Adipocyte (in vitro differentiated cells): ENCODE data around the gene GRK4.

Experiments
- DNase-seq: peaks from one replicate; pipeline ENCODE4 v3.0.0-alpha.2; 2015; ENCODE audit warnings: low read depth
- H3K27me3 ChIP-seq: replicated peaks from 2 replicates; pipeline ENCODE4 v1.7.0; 2013; ENCODE audit warnings: mild to moderate bottlenecking, low read length, moderate library complexity; ENCODE audit not compliant: control insufficient read depth, insufficient read depth
- H3K36me3 ChIP-seq: 2 replicates; pipeline ENCODE4 v1.7.0; 2013; ENCODE audit warnings: low read length, mild to moderate bottlenecking, moderate library complexity; ENCODE audit not compliant: control insufficient read depth, insufficient read depth, severe bottlenecking
- H3K4me1 ChIP-seq: 2 replicates; pipeline ENCODE4 v1.7.0; 2013; ENCODE audit warnings: mild to moderate bottlenecking, low read length, moderate library complexity; ENCODE audit not compliant: control insufficient read depth, insufficient read depth
- H3K4me3 ChIP-seq: 2 replicates; pipeline ENCODE4 v1.7.0; 2013; ENCODE audit warnings: mild to moderate bottlenecking, low read length, moderate library complexity
- H3K9ac ChIP-seq: 2 replicates; pipeline ENCODE4 v1.7.0; 2013; ENCODE audit warnings: mild to moderate bottlenecking, low read length, moderate library complexity
- H3K9me3 ChIP-seq: 2 replicates; pipeline ENCODE4 v1.7.0; 2013; ENCODE audit warnings: mild to moderate bottlenecking, low read length, moderate library complexity; ENCODE audit not compliant: control insufficient read depth

GRK4 gene

GRCh38 chr4:3039706-3040366 lies 76.5 kb downstream of the GRK4 start:
- Histone ChIP-seq H3K36me3 (no peaks in the 10 kb centered on the region), H3K9me3 (no peaks in the 10 kb centered on the region), H3K4me3 (no peak overlapping the region), H3K4me1 (peaks cover 20% of the 10 kb centered on the region), H3K9ac (no peak overlapping the region), H3K27me3 (no peaks in the 10 kb centered on the region)
- DNase-seq: no peak

- Histone ChIP-seq H3K4me1 (peaks cover 20% of the 10 kb centered on the region), H3K27me3 (no peaks in the 10 kb centered on the region), H3K9me3 (no peaks in the 10 kb centered on the region), H3K4me3 (peak overlapping the region; percentile 79), H3K9ac (peak overlapping the region; percentile 81), H3K36me3 (no peaks in the 10 kb centered on the region)
- no peak for DNase-seq
These were observed 77.3 kb downstream of the GRK4 start for GRCh38 chr4:3040452-3041191.

- Histone ChIP-seq H3K4me3 (peak overlapping the region; percentile 79), H3K9me3 (no peaks in the 10 kb centered on the region), H3K9ac (peak overlapping the region; percentile 81), H3K4me1 (peaks cover 20% of the 10 kb centered on the region), H3K27me3 (no peaks in the 10 kb centered on the region), H3K36me3 (no peaks in the 10 kb centered on the region)
- DNase-seq: peak; percentile 63
These were observed 78.1 kb downstream of the GRK4 start for GRCh38 chr4:3041192-3042142.

GRCh38 chr4:3042226-3042625 lies 78.9 kb downstream of the GRK4 start:
- no peaks in the 10 kb centered on the region for H3K36me3 ChIP-seq
- H3K4me3 ChIP-seq: peak overlapping the region; percentile 79
- H3K9me3 ChIP-seq: no peaks in the 10 kb centered on the region
- no peak for DNase-seq
- no peaks in the 10 kb centered on the region for H3K27me3 ChIP-seq
- peaks cover 20% of the 10 kb centered on the region for H3K4me1 ChIP-seq
- peak overlapping the region; percentile 81 for H3K9ac ChIP-seq

GRCh38 chr4:3043282-3044020 lies 80.1 kb downstream of the GRK4 start:
- no peak overlapping the region for H3K4me3 ChIP-seq
- peaks cover 14% of the 10 kb centered on the region for H3K4me1 ChIP-seq
- no peaks in the 10 kb centered on the region for H3K36me3 ChIP-seq
- H3K9ac ChIP-seq: no peak overlapping the region
- DNase-seq: no peak
- H3K27me3 ChIP-seq: no peaks in the 10 kb centered on the region
- H3K9me3 ChIP-seq: no peaks in the 10 kb centered on the region

- H3K9me3 ChIP-seq: no peaks in the 10 kb centered on the region
- H3K27me3 ChIP-seq: no peaks in the 10 kb centered on the region
- no peaks in the 10 kb centered on the region for H3K36me3 ChIP-seq
- H3K9ac ChIP-seq: no peak overlapping the region
- no peak for DNase-seq
- H3K4me3 ChIP-seq: no peak overlapping the region
- peaks cover 14% of the 10 kb centered on the region for H3K4me1 ChIP-seq
These were observed 81.8 kb downstream of the GRK4 start for GRCh38 chr4:3044870-3045819.

- Histone ChIP-seq H3K27me3 (no peaks in the 10 kb centered on the region), H3K9ac (no peak overlapping the region), H3K36me3 (no peaks in the 10 kb centered on the region), H3K4me1 (peaks cover 12% of the 10 kb centered on the region), H3K4me3 (no peak overlapping the region), H3K9me3 (no peaks in the 10 kb centered on the region)
- no peak for DNase-seq
These were observed 82.8 kb downstream of the GRK4 start for GRCh38 chr4:3046162-3046561.

- Histone ChIP-seq H3K9ac (no peak overlapping the region), H3K4me1 (peaks cover 10% of the 10 kb centered on the region), H3K27me3 (no peaks in the 10 kb centered on the region), H3K4me3 (no peak overlapping the region), H3K36me3 (no peaks in the 10 kb centered on the region), H3K9me3 (no peaks in the 10 kb centered on the region)
- DNase-seq: no peak
These were observed 83.3 kb downstream of the GRK4 start for GRCh38 chr4:3046623-3047022.

- H3K4me1 ChIP-seq: peaks cover 2% of the 10 kb centered on the region
- DNase-seq: peak; percentile 79
- no peak overlapping the region for H3K9ac ChIP-seq
- no peaks in the 10 kb centered on the region for H3K36me3 ChIP-seq
- no peaks in the 10 kb centered on the region for H3K27me3 ChIP-seq
- H3K9me3 ChIP-seq: no peaks in the 10 kb centered on the region
- no peak overlapping the region for H3K4me3 ChIP-seq
These were observed 84.3 kb downstream of the GRK4 start for GRCh38 chr4:3047464-3048286.
